NT2/D1 (cell line): ENCODE data around the gene PTK6.

Source experiments
- DNase-seq: peaks from one replicate; pipeline ENCODE4 v3.0.0-alpha.2; 2011; ENCODE audit warnings: low read depth, low spot score
- H3K27me3 ChIP-seq: 2 replicates; pipeline ENCODE4 v1.6.0; 2011; ENCODE audit warnings: mild to moderate bottlenecking; ENCODE audit not compliant: insufficient read length, insufficient read depth
- H3K36me3 ChIP-seq: 2 replicates; pipeline ENCODE4 v1.6.1; 2011; ENCODE audit warnings: mild to moderate bottlenecking, low read length, mixed read lengths; ENCODE audit not compliant: insufficient read depth, insufficient read length
- H3K4me1 ChIP-seq: 2 replicates; pipeline ENCODE4 v1.5.1; 2011; ENCODE audit not compliant: insufficient read depth, insufficient read length
- H3K4me3 ChIP-seq: 2 replicates; pipeline ENCODE4 v1.5.1; 2011; ENCODE audit warnings: low read depth; ENCODE audit not compliant: insufficient read length
- H3K9ac ChIP-seq: 2 replicates; pipeline ENCODE4 v1.6.0; 2011; ENCODE audit warnings: low read depth; ENCODE audit not compliant: insufficient read length
- H3K9me3 ChIP-seq: 2 replicates; pipeline ENCODE4 v1.5.1; 2011; ENCODE audit warnings: mild to moderate bottlenecking, low read length; ENCODE audit not compliant: insufficient read depth
- SUZ12 ChIP-seq: IDR thresholded peaks from 2 replicates; pipeline ENCODE4 v1.6.1; 2011; ENCODE audit not compliant: insufficient read length, insufficient read depth; ENCODE audit errors: extremely low read depth
- YY1 ChIP-seq: IDR thresholded peaks from 2 replicates; pipeline ENCODE4 v1.6.1; 2011; ENCODE audit not compliant: insufficient read length, insufficient read depth
- ZNF274 ChIP-seq: IDR thresholded peaks from 2 replicates; pipeline ENCODE4 v1.6.1; 2011; ENCODE audit warnings: mild to moderate bottlenecking, low read depth, low read length

Gene PTK6

DNA sequence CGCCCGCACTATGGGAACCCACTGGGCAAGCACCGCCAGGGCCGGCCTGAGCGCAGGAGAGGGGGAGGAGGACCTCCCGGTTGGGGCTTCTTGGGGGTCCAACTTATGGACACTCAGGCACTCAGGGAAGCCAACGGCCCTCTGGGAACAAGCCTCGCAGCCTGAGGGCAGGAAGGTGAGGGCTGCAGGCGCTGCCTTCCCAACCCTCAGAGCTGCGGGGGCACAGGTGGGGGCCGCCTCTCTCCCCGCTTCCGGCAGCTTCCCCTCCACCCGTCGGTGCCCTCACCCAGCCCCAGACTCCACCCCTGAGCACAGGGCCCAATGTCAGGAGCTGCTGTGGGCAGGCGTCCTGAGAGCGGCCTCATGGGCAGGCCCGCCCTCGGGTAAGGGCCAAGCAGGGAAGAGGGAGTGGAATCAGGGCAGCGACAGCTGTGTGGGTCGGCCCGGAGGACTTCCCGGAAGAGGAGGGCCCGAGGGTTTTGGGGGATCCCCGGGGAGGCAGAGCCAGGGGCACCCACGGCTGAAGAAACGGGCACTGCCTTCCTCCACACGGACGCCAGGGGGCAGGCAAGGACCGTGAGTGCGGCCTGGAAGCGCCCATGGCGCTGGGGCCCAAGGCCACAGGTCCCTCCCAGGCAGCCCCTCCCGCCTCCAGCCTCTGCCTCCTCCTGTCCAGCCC lies 488 bp upstream of the PTK6 start:
- peak; percentile 87 for DNase-seq
- Histone ChIP-seq H3K4me3 (peak overlapping the region; percentile 13), H3K9ac (peak overlapping the region; percentile 72), H3K4me1 (peaks cover 41% of the 10 kb centered on the region), H3K27me3 (no peaks in the 10 kb centered on the region), H3K36me3 (no peaks in the 10 kb centered on the region), H3K9me3 (no peaks in the 10 kb centered on the region)
- TF ChIP-seq SUZ12 (no peak), ZNF274 (no peak), YY1 (no peak)

DNA sequence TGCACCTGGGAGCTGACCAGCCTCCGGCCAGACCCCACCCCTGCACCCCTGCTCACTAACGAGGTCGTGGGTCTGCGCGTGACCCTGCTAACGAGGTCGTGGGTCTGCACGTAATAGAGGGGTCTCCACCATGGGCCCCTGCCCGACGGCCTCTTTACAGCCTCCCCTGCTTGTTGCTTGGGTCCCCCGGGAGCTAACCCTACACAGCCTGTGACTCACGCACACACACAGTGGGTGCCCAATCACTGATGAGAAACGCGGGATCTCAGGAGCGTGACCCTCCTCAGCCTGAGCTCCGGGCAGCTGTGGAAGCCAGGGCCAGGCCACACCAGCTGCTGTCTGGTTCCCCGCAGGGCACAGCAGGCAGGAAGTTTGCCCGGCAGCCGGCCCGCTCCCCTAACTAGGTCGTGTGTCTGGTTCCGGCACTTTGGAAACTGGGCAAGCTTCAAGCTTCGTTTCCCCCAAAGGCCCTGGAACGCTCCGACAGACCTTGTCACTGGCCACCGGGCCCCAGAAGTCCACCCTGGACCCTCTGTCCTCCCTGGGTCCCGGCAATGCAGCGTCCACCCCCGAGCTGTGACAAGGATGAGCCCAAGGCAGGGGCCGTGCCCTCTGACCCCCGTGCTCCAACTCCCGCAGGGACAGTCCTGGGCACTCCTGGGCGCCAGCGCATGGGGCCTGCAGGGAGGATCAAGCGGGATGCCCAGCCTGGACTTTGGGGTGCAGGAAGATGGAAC lies 767 bp downstream of the PTK6 start:
- Histone ChIP-seq H3K9me3 (no peaks in the 10 kb centered on the region), H3K4me1 (peaks cover 49% of the 10 kb centered on the region), H3K36me3 (no peaks in the 10 kb centered on the region), H3K27me3 (no peaks in the 10 kb centered on the region), H3K4me3 (no peak overlapping the region), H3K9ac (peak overlapping the region; percentile 36)
- no peak for TF ChIP-seq ZNF274
- no peak for TF ChIP-seq YY1
- TF ChIP-seq SUZ12, result no peak
- DNase-seq, result no peak

DNA sequence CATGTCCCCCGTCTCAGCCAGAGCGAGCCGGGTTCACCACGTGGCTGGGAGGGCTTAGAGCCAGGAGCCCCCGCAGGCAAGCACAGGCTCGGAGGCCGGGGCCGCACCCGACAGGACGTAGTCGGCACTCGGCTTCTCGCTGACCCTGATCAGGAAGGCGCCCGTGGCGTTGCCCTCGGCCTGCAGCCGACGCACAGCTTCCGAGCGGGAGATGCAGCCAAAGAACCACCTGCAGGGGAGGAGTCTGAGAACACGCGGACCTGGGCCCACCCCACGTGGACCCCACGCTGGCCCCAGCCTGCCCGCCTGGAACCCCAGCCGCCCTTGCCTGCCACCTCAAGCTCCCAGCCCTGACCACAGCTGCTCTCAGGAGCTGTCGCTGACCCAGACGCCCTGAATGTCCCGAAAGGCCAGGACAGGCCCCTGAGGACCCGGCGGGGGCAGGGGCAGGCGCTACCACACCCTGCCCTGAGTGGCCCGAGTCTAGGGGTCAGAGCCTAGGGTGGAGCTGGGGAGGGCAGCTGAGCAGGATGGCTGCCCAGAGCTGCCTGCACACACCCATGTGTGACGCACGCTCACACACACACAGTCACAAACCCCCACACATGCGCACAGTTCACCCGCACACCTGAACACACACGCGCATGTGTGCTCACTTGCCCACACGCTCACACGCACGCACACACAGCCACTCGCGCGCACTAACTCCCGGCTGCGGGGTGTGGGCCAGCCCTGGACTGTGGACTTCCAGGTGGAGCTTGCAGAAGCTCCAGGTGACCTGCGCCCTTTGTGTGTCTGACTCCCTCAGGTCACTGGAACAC lies 2.1 kb downstream of the PTK6 start:
- no peaks in the 10 kb centered on the region for H3K27me3 ChIP-seq
- peak overlapping the region; percentile 44 for H3K9ac ChIP-seq
- TF ChIP-seq YY1 (no peak), SUZ12 (no peak), ZNF274 (no peak)

DNA sequence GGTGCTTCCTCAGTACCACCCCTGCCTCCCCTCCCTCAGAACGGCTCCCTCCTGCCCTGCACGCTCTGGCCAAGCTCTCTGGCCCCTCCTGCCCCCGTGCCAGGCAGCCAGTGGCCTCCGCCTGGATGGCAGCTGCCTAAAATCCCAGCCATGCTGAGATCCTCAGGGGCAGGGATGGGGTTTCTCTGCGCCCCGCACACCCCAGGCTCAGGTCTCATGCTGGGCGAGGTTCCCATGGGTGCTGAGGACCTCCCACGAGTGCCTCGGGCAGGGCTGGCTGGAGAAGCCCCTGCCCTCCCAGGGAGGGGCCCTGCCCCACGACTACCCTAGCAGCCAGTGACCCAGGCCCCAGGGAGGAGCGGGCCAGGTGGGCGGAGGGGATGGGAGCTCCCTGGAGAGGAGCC lies 2.7 kb downstream of the PTK6 start:
- TF ChIP-seq SUZ12, result no peak
- TF ChIP-seq YY1, result no peak
- no peak for TF ChIP-seq ZNF274
- H3K9me3 ChIP-seq, result no peaks in the 10 kb centered on the region
- H3K27me3 ChIP-seq, result no peaks in the 10 kb centered on the region
- no peaks in the 10 kb centered on the region for H3K36me3 ChIP-seq
- DNase-seq, result no peak
- H3K4me3 ChIP-seq, result no peak overlapping the region
- no peak overlapping the region for H3K9ac ChIP-seq
- peaks cover 56% of the 10 kb centered on the region for H3K4me1 ChIP-seq

More for the DNA sequence above, 2.1 kb downstream of the PTK6 start:
- Histone ChIP-seq H3K9me3 (no peaks in the 10 kb centered on the region), H3K4me3 (no peak overlapping the region), H3K4me1 (peaks cover 54% of the 10 kb centered on the region), H3K36me3 (no peaks in the 10 kb centered on the region)
- DNase-seq, result no peak

DNA sequence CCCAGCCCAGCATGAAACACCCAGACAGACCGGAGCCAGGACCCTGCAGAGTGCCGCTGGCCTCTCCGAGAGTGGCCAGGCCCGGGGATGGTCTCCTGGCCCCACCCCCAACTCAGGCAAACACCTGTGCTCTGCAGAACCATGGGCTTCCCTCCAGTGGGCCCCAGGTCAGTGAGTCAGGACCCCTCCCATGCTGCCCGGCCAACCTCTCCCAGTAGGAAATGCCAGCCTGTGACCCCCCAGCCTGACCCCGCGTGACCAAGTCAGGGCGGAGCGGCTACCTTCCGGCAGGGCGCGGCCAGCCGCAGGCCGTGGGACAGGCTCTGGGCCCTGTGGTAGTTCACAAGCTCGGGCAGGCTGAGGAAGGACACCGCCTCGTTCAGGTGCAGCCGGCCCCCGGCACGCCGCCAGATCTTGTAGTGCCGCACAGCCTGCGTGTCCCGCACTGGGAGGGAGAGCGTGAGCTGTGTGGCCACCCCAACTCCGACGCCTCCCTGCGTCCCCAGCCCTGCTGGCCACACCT lies 3.2 kb downstream of the PTK6 start:
- H3K4me1 ChIP-seq, result peaks cover 55% of the 10 kb centered on the region
- no peaks in the 10 kb centered on the region for H3K9me3 ChIP-seq
- DNase-seq, result no peak
- H3K9ac ChIP-seq, result no peak overlapping the region
- H3K4me3 ChIP-seq, result no peak overlapping the region
- H3K27me3 ChIP-seq, result no peaks in the 10 kb centered on the region
- TF ChIP-seq SUZ12, result no peak
- TF ChIP-seq ZNF274, result no peak
- no peak for TF ChIP-seq YY1
- no peaks in the 10 kb centered on the region for H3K36me3 ChIP-seq

DNA sequence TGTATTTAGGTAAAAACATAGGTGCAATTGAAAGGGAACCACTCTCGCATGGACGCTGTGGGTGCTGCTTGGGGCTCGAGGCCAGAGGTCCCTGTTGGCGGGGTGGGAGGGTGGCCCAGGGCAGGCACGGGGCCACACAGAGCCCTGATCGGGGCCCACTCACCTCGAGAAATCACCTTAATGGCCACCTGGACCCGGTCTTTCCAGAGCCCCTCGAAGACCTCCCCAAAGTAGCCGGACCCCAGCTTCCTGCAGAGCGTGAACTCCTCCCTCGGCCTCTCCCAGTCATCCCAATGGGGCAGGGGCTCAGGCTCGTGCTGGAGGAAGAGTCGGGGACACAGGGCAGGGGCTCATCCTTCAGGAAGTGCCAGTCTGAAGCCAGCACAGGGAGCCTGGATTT lies 3.8 kb downstream of the PTK6 start:
- TF ChIP-seq YY1 (no peak), ZNF274 (no peak), SUZ12 (no peak)
- no peaks in the 10 kb centered on the region for H3K36me3 ChIP-seq
- H3K4me1 ChIP-seq, result peaks cover 51% of the 10 kb centered on the region
- no peak for DNase-seq
- H3K9ac ChIP-seq, result no peak overlapping the region
- H3K4me3 ChIP-seq, result no peak overlapping the region
- no peaks in the 10 kb centered on the region for H3K9me3 ChIP-seq
- H3K27me3 ChIP-seq, result no peaks in the 10 kb centered on the region
